H1 (cell line): Measurements from ENCODE around the gene PXT1. TPM values are rescaled to one million over a fixed set of nuclear protein-coding genes. Genes with fewer than 3 reads are reported as not detected.

ENCODE experiments used
- CTCF ChIA-PET: fragments of 300-600 bp; sonication (Branson Sonifier 250); formaldehyde crosslinking; loops from one replicate; lab custom pipeline; 2021; ENCODE audit not compliant: partially characterized antibody; lab: Charles Lee
- POLR2A ChIA-PET: fragments of 300-600 bp; sonication (Branson Sonifier 250); formaldehyde crosslinking; loops from one replicate; lab custom pipeline; 2021; ENCODE audit warnings: inconsistent platforms; ENCODE audit not compliant: partially characterized antibody; lab: Charles Lee
- DNase-seq, 2 experiments: peaks; one replicate each; pipeline versions ENCODE4 v3.0.0 to v3.0.0-alpha.2; 2010 to 2022; ENCODE audit warnings: low spot score in 2 of 2, low read depth in 1 of 2, mixed read lengths in 1 of 2
- FAIRE-seq: peaks from 2 replicates; lab custom pipeline; 2011; peaks lifted over from hg19 to GRCh38; lab: Jason Lieb, UNC
- H2AFZ ChIP-seq: 2 replicates; pipeline ENCODE4 v1.8.1; 2012; ENCODE audit warnings: low read length, inconsistent platforms
- H2AK5ac ChIP-seq: 2 replicates; pipeline ENCODE4 v1.6.1; 2013; ENCODE audit warnings: low read depth, low read length
- H2BK120ac ChIP-seq: replicated peaks from 2 replicates; pipeline ENCODE3; 2013; ENCODE audit warnings: low read depth, low read length, inconsistent platforms
- H2BK12ac ChIP-seq: 2 replicates; pipeline ENCODE4 v1.6.1; 2013; ENCODE audit warnings: low read depth, low read length
- H2BK15ac ChIP-seq: 2 replicates; pipeline ENCODE4 v1.6.1; 2013; ENCODE audit warnings: low read length
- H2BK20ac ChIP-seq: 2 replicates; pipeline ENCODE4 v1.6.1; 2013; ENCODE audit warnings: low read length
- H2BK5ac ChIP-seq: 2 replicates; pipeline ENCODE4 v1.6.1; 2013; ENCODE audit warnings: low read depth, low read length
- H3K14ac ChIP-seq: 2 replicates; pipeline ENCODE4 v1.6.1; 2013; ENCODE audit warnings: inconsistent platforms; ENCODE audit not compliant: insufficient read length
- H3K18ac ChIP-seq: 2 replicates; pipeline ENCODE4 v1.6.1; 2013; ENCODE audit warnings: low read length; ENCODE audit errors: extremely low read depth
- H3K23ac ChIP-seq: 2 replicates; pipeline ENCODE4 v1.6.1; 2013; ENCODE audit warnings: inconsistent platforms; ENCODE audit not compliant: insufficient read length
- H3K23me2 ChIP-seq: 2 replicates; pipeline ENCODE4 v1.6.1; 2013; ENCODE audit warnings: low read depth, low read length
- H3K27ac ChIP-seq: 2 replicates; pipeline ENCODE4 v1.6.1; 2011; ENCODE audit warnings: low read depth, low read length, inconsistent platforms
- H3K27me3 ChIP-seq, 4 experiments: replicated peaks in 1 of 4; 1 replicate in 1 of 4; 2 replicates in 3 of 4; pipeline versions ENCODE4 v1.6.1 to v1.8.1; 2011 to 2013; ENCODE audit warnings: low read length in 3 of 4, mild to moderate bottlenecking in 3 of 4, inconsistent platforms in 2 of 4, mixed read lengths in 2 of 4, moderate library complexity in 1 of 4; ENCODE audit not compliant: control insufficient read depth in 3 of 4, insufficient read depth in 3 of 4; ENCODE audit errors: extremely low read depth in 1 of 4
- H3K36me3 ChIP-seq, 4 experiments: 2 replicates each; pipeline versions ENCODE4 v1.6.1 to v1.8.1; 2011 to 2013; ENCODE audit warnings: mild to moderate bottlenecking in 4 of 4, low read length in 3 of 4, moderate library complexity in 2 of 4, control low read depth in 1 of 4, inconsistent platforms in 1 of 4; ENCODE audit not compliant: insufficient read depth in 4 of 4, control insufficient read depth in 2 of 4
- H3K4ac ChIP-seq: replicated peaks from 2 replicates; pipeline ENCODE3; 2013; ENCODE audit warnings: low read length, low read depth, mixed read lengths, inconsistent platforms; ENCODE audit not compliant: insufficient read length
- H3K4me1 ChIP-seq, 4 experiments: replicated peaks in 1 of 4; 1 replicate in 1 of 4; 2 replicates in 3 of 4; pipeline versions ENCODE4 v1.6.1 to v1.8.1; 2011 to 2013; ENCODE audit warnings: low read length in 3 of 4, inconsistent platforms in 2 of 4, mixed read lengths in 1 of 4; ENCODE audit not compliant: insufficient read depth in 4 of 4, control insufficient read depth in 3 of 4
- H3K4me2 ChIP-seq, 2 experiments: 2 replicates each; pipeline versions ENCODE4 v1.6.1 to v1.8.1; 2011 to 2013; ENCODE audit warnings: low read depth in 2 of 2, low read length in 2 of 2, control low read depth in 1 of 2, inconsistent platforms in 1 of 2, mild to moderate bottlenecking in 1 of 2; ENCODE audit not compliant: insufficient read depth in 1 of 2
- H3K4me3 ChIP-seq, 4 experiments: fragments of 200-600, 300-600 bp in 1 of 4; sonication (generic), shearing (Covaris generic), sonication (Bioruptor Twin) in 1 of 4; 2 replicates each; pipeline versions ENCODE4 v1.5.1 to v1.8.1; 2011 to 2016; ENCODE audit warnings: low read length in 4 of 4, low read depth in 3 of 4, control low read depth in 2 of 4, inconsistent platforms in 2 of 4, mild to moderate bottlenecking in 2 of 4, mixed read lengths in 1 of 4, moderate library complexity in 1 of 4; ENCODE audit not compliant: insufficient read depth in 2 of 4; ENCODE audit errors: extremely low read depth in 1 of 4
- H3K56ac ChIP-seq: replicated peaks from 2 replicates; pipeline ENCODE3; 2013; ENCODE audit warnings: low read depth, mild to moderate bottlenecking, mixed read lengths, low read length, inconsistent platforms; ENCODE audit not compliant: insufficient read length
- H3K79me1 ChIP-seq: 2 replicates; pipeline ENCODE4 v1.6.1; 2013; ENCODE audit warnings: low read depth, low read length, control low read depth
- H3K79me2 ChIP-seq, 2 experiments: 2 replicates each; pipeline versions ENCODE4 v1.6.1 to v1.8.1; 2012 to 2013; ENCODE audit warnings: low read length in 2 of 2, mild to moderate bottlenecking in 2 of 2, inconsistent platforms in 1 of 2; ENCODE audit not compliant: insufficient read depth in 2 of 2, control insufficient read depth in 1 of 2
- H3K9ac ChIP-seq, 4 experiments: replicated peaks in 1 of 4; 1 replicate in 1 of 4; 2 replicates in 3 of 4; pipeline versions ENCODE4 v1.6.1 to v1.8.1; 2011 to 2013; ENCODE audit warnings: low read depth in 3 of 4, low read length in 3 of 4, control low read depth in 2 of 4, mild to moderate bottlenecking in 2 of 4, moderate library complexity in 2 of 4, inconsistent platforms in 1 of 4; ENCODE audit errors: extremely low read depth in 1 of 4
- H3K9me3 ChIP-seq, 2 experiments: 2 replicates each; pipeline versions ENCODE4 v1.6.1 to v1.8.1; 2012 to 2013; ENCODE audit warnings: mild to moderate bottlenecking in 2 of 2, moderate library complexity in 2 of 2, control low read depth in 1 of 2, inconsistent platforms in 1 of 2, low read depth in 1 of 2, low read length in 1 of 2, mixed read lengths in 1 of 2; ENCODE audit not compliant: insufficient read depth in 2 of 2
- H4K20me1 ChIP-seq, 2 experiments: replicated peaks in 1 of 2; 2 replicates each; pipeline versions ENCODE3 to v1.8.1; 2011 to 2013; ENCODE audit warnings: inconsistent platforms in 2 of 2, low read length in 2 of 2, mild to moderate bottlenecking in 1 of 2; ENCODE audit not compliant: insufficient read depth in 2 of 2, control insufficient read depth in 1 of 2
- H4K5ac ChIP-seq: 2 replicates; pipeline ENCODE4 v1.6.1; 2013; ENCODE audit warnings: low read length, low read depth, mixed read lengths, inconsistent platforms; ENCODE audit not compliant: insufficient read length
- H4K8ac ChIP-seq: 2 replicates; pipeline ENCODE4 v1.8.0; 2013; ENCODE audit warnings: mild to moderate bottlenecking, moderate library complexity, low read length, inconsistent platforms; ENCODE audit not compliant: insufficient read depth; ENCODE audit errors: extremely low read depth
- H4K91ac ChIP-seq: replicated peaks from 2 replicates; pipeline ENCODE3; 2013; ENCODE audit warnings: low read length, mixed read lengths, inconsistent platforms; ENCODE audit not compliant: insufficient read length
- CTBP2 ChIP-seq: IDR thresholded peaks from 2 replicates; pipeline ENCODE4 v1.7.0; 2011; ENCODE audit warnings: borderline replicate concordance, mild to moderate bottlenecking, moderate library complexity, mixed read lengths, low read length; ENCODE audit not compliant: insufficient read depth, insufficient read length
- EP300 ChIP-seq, 2 experiments: IDR thresholded peaks; 1 replicate in 1 of 2; 2 replicates in 1 of 2; pipeline ENCODE4 v1.6.1; 2011 to 2012; ENCODE audit warnings: low read depth in 2 of 2, low read length in 2 of 2, mild to moderate bottlenecking in 2 of 2, borderline replicate concordance in 1 of 2, inconsistent platforms in 1 of 2, moderate library complexity in 1 of 2
- EZH2 ChIP-seq: fragments of 200-600 bp; sonication (generic); IDR thresholded peaks from 2 replicates; pipeline ENCODE4 v1.7.1; 2012; ENCODE audit warnings: low read depth, mild to moderate bottlenecking, moderate library complexity, low read length, inconsistent platforms; ENCODE audit not compliant: severe bottlenecking
- FOSL1 ChIP-seq: IDR thresholded peaks from 2 replicates; pipeline ENCODE4 v1.6.1; 2011; ENCODE audit warnings: mild to moderate bottlenecking, low read depth, low read length, moderate library complexity; ENCODE audit not compliant: insufficient read depth
- JUND ChIP-seq: IDR thresholded peaks from 2 replicates; pipeline ENCODE4 v1.6.1; 2011; ENCODE audit warnings: mild to moderate bottlenecking, improper control_type of control experiment, low read length
- NANOG ChIP-seq: IDR thresholded peaks from 2 replicates; pipeline ENCODE4 v1.6.1; 2011; ENCODE audit warnings: low read length, low read depth, mild to moderate bottlenecking, inconsistent platforms; ENCODE audit not compliant: insufficient read depth, poor library complexity, severe bottlenecking
- RAD21 ChIP-seq, 2 experiments: IDR thresholded peaks in 1 of 2; conservative IDR thresholded peaks in 1 of 2; 2 replicates each; pipeline ENCODE4 v1.6.1; 2011; ENCODE audit warnings: low read depth in 2 of 2, low read length in 2 of 2, improper control_type of control experiment in 1 of 2, inconsistent platforms in 1 of 2, mild to moderate bottlenecking in 1 of 2, moderate library complexity in 1 of 2
- RXRA ChIP-seq: IDR thresholded peaks from 2 replicates; pipeline ENCODE4 v1.6.1; 2011; ENCODE audit warnings: low read depth, mild to moderate bottlenecking, low read length, moderate library complexity; ENCODE audit not compliant: insufficient read depth
- SIRT6 ChIP-seq: IDR thresholded peaks from one replicate; pipeline ENCODE4 v1.7.1; 2012; ENCODE audit warnings: low read length, inconsistent platforms
- SRF ChIP-seq: IDR thresholded peaks from 2 replicates; pipeline ENCODE4 v1.6.1; 2011; ENCODE audit warnings: mild to moderate bottlenecking, low read depth, low read length, moderate library complexity
- WGBS, 2 experiments: shearing (Covaris generic) in 1 of 2; methylation state at CpG; one replicate each; pipeline versions ENCODE4 v1.1.6 to v1.1.7; 2013 to 2015; ENCODE audit warnings: low lambda C conversion rate in 2 of 2, mixed read lengths in 2 of 2, inconsistent platforms in 1 of 2, low coverage in 1 of 2, missing lambda C conversion rate in 1 of 2; ENCODE audit not compliant: insufficient replicate concordance in 2 of 2, insufficient coverage in 1 of 2, insufficient read length in 1 of 2; ENCODE audit errors: extremely low coverage in 1 of 2, missing lambda C conversion rate in 1 of 2; 5-methylcytosine and 5-hydroxymethylcytosine counted together
- polyA plus RNA-seq, 7 experiments: library from polyadenylated mRNA; depleted of rRNA in 3 of 7; stranded (reverse) in 5 of 7; unstranded in 2 of 7; fragments of >200 nt in 5 of 7; fragments of 200-250 nt in 2 of 7; gene quantifications; 1 replicate in 5 of 7; 2 replicates in 1 of 7; 4 replicates in 1 of 7; pipeline versions ENCODE4 v1.2.1 to v1.2.3, GENCODE V29; 2011 to 2013; ENCODE audit warnings: missing spikeins in 2 of 7, mixed read lengths in 2 of 7
- total RNA-seq: library from RNA; stranded (reverse); fragmentation: NEBNext Ultra II Directional; extraction: Animal tissue kit (Norgen Biotek cat#: 25700); gene quantifications from 2 replicates; pipeline ENCODE4 v1.2.1, GENCODE V29; 2021

The PXT1 gene
- total and polyA plus RNA-seq, 2 of the 8 experiments (the other 6 are each of a cell fraction or from before 2014, with no cell fraction given), result 0.06 TPM; not detected in 1

DNA sequence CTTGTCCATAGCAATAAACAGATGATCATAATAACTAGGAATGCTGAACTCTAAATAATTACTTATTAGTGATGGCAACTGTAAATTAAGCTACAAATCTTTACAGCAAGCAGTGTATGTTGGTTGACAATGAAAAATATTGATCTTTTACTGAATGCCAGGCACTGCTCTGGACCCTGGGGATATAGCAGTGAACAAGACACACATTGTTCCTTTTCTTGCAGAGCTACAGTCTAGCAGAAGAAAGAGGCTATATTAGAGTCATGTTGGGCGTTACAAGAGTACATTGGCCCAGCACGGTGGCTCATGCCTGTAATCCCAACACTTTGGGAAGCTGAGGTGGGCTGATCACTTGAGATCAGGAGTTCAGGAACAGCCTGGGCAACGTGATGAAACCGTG, 11.5 kb downstream of the PXT1 start:
- H2BK12ac ChIP-seq, result no peak overlapping the region
- H2BK15ac ChIP-seq, result no peak overlapping the region
- H3K4me1 ChIP-seq, result no peaks in the 10 kb centered on the region
- no peak overlapping the region for H2AFZ ChIP-seq
- no peaks in the 10 kb centered on the region for H3K79me2 ChIP-seq
- no peaks in the 10 kb centered on the region for H3K79me1 ChIP-seq
- no peak overlapping the region for H3K9ac ChIP-seq
- no peak overlapping the region for H4K91ac ChIP-seq
- no peaks in the 10 kb centered on the region for H3K36me3 ChIP-seq
- no peak overlapping the region for H3K4ac ChIP-seq
- no peaks in the 10 kb centered on the region for H4K20me1 ChIP-seq
- no peak overlapping the region for H3K56ac ChIP-seq
- FAIRE-seq (no peak), DNase-seq (no peak)
- H2AK5ac ChIP-seq, result no peak overlapping the region
- no peak overlapping the region for H4K8ac ChIP-seq
- H3K23me2 ChIP-seq, result no peaks in the 10 kb centered on the region
- no peak overlapping the region for H2BK20ac ChIP-seq
- H3K18ac ChIP-seq, result no peak overlapping the region
- no peaks in the 10 kb centered on the region for H3K27me3 ChIP-seq
- H3K4me3 ChIP-seq, result no peak overlapping the region
- H3K14ac ChIP-seq, result no peak overlapping the region
- H3K4me2 ChIP-seq, result no peak overlapping the region
- H4K5ac ChIP-seq, result no peak overlapping the region
- H3K23ac ChIP-seq, result no peak overlapping the region
- TF ChIP-seq SRF (no peak), EZH2 (no peak), RXRA (no peak), RAD21 (IDR thresholded peaks at IDR 0.05 in 1 of 2, conservative IDR thresholded peaks at IDR 0.05 in 1 of 2; ENCODE audit: low read depth in 2 of 2, low read length in 2 of 2) (no peak), JUND (no peak), NANOG (no peak), EP300 (IDR thresholded peaks at IDR 0.05; ENCODE audit: borderline replicate concordance in 1 of 2, low read depth in 2 of 2, low read length in 2 of 2) (no peak), SIRT6 (no peak), FOSL1 (no peak), CTBP2 (no peak)
- H2BK5ac ChIP-seq, result no peak overlapping the region
- WGBS, 2 experiments, result 81% methylated on average over 4 of the region's 4 CpGs; no CpG with 5 or more reads in 1 of the 2 experiments
- no peak overlapping the region for H2BK120ac ChIP-seq
- ChIA-PET CTCF (interaction anchor here (0.7 to 1.2 kb wide), 3 partner anchors 13 to 156 kb away, joined by 3 to 4 read pairs (median 4); no protein-coding TSS in a partner anchor), POLR2A (interaction anchor here (1.6 kb wide), 1 partner anchor 164 kb away, joined by 5 read pairs; no protein-coding TSS in a partner anchor)
- H3K9me3 ChIP-seq, result no peaks in the 10 kb centered on the region
- no peak overlapping the region for H3K27ac ChIP-seq
